NCI-H146 treated with DMSO at 0.1 percent for 48 hours (cell line): ENCODE results near the gene SOX18.

Experiments used
- DNase-seq: peaks from one replicate; lab custom pipeline; 2025; ENCODE audit not compliant: unreplicated experiment; lab: John Stamatoyannopoulos, UW

Gene SOX18

GRCh38 chr20:64069209-64069613 is 19.8 kb upstream of the SOX18 start:
- no peak for DNase-seq

GRCh38 chr20:64068386-64069208 is 19.2 kb upstream of the SOX18 start:
- DNase-seq = no peak

- no peak for DNase-seq
These were observed 18.4 kb upstream of the SOX18 start for GRCh38 chr20:64067733-64068307.

DNA sequence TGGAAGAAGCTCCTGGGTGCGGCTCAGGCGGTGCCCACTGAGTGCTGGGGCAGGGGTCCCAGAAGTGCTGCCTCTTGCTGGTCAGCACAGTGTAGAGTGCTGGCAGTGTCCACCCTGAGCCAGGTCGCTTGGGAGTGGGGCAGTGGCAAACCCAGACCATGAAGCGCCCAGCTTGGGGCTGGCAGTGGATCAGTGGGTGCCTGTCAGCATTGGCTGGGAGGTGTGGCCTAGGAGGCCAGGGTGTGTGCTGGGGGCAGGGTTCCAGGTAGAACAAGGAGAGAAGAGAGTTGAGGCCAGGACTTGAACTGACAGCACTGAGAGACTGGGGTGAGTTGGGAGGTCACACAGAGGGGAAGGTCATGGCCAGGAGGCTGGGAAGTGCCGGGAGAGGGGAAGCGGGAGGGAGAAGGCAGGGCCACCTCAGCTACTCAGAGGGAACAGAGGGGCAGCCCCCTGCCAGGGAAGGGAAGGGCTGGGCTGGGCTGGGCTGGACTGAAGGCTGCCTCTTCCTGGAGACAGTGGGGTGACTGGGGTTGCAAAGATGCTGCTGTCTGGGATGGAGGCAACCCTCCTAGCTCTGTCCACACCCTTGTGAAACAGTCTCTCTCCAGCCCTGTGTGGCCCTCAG is 17.7 kb upstream of the SOX18 start:
- no peak for DNase-seq

GRCh38 chr20:64065974-64066343 is 16.5 kb upstream of the SOX18 start:
- DNase-seq = no peak

DNA sequence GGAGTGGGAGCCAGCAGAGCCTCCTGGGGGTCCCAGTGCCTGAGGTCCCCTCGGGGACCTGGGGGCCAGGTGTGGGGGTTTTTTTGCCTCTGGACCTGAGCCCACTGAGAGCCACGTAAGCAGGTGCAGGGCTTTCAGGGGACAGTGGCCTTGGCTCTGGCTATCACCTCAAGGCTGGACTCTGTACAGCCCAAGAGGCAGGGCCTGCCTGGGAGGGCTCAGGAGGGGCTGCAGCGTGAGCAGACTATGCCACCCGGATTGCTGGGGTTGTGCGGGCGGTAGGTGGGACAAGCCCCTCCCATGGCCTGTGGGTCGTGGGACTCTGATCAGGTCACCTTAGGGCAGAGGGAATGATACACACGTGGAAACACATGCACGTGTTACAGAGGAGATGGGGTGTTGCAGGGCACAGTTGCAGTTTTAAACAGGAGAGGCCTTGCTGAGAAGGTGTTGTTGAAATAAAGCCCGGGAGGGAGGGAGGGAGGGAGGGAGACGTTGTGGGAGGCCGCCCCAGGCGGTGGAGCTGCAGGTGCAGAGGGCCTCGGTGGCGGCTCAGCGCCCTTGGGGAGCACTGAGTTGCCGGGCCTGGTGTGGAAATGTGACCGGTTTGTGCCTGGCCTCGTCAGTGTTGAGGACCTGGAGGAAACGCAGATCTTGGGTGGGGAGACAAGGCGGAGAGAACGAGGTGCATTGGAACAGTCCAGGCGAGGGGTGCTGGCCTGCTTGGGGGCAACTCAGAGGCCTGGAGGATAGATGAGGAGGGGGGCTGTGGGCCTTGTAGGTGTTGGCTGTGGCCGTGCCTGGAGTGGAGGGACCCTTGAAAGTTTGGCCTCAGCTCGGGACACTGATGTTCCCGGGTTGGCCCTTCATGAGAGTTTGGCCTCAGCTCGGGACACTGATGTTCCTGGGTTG is 15.9 kb upstream of the SOX18 start:
- DNase-seq = peak; percentile 19

GRCh38 chr20:64064145-64064698 is 14.8 kb upstream of the SOX18 start:
- no peak for DNase-seq

DNA sequence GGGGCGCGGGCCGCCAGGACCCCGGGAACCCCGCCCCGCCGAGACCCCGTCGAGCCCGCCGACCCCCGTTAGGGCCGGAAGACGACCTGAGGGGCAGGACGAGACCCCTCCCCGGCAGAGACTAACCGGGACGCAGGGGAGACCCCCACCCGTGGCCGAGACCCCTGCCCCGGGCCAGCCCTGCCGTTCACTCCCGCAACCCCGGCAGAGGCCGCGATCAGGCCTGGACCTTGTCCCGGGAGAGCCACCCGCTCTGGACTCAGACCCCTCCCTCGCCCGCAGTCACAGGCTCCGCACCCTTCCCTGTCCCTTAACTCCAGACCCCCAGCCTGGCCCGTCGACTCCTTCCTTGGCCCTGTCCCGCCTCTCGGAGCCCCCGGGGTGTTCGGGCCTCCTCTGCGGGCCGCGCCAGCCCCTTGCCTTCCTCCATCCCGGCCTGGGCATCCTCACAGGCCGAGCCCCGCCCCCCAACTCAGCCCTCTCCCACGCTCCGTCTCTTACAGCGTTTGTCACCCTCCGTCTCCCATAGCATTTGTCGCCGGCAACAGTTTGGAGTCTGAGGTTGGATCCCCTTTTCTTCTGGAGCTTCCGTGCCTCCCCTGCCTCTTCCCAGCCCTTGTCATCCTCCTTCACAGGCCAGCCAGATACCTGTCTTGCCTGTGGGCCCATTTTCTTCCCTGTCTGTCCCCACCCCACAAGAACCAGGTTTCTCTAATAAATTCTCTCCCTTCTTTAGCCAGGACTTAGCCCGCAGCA is 14.1 kb upstream of the SOX18 start:
- no peak for DNase-seq

DNA sequence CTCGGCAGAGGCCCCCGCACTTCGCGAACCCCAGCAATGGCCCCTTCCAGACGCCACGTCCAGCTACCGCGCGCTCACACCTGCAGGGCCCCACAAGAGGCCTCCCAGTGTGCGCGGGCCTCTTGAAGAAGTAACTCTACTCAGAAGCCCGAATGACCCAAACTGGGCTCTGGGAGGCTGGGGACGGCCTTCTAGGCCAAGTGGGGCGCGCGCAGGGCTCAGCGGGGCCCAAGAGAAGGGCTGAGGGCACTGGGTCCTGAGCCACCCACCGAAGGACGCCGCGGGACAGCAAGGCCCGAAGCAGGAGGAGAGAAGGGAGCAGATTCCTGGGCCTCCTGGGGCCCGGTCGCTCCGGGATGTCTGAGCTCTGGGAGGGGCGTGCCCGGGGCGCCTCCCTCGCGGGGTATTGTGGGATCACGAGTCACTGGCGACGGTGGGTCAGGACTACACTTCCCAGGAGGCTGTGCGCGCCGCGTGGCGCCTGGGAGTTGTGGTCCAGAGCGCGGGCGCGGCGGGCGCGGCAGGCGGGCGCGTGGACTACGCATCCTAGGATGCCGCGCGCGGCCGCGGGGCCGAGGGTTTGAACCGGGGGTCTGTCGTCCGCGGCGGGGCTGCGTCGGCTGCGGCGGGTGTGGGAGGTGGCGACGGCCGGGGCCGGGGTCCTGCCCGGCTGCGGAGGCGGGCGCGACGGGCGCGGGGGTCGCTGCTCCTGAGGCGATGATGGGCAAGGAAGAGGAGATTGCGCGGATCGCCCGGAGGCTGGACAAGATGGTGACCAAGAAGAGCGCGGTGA is 13.4 kb upstream of the SOX18 start, which contains the start of gene TCEA2:
TCEA2 (plus strand) TSS at position 603 of the 793 bp plus-strand sequence; CDS start at position 718, 115 bp downstream.
- DNase-seq = peak; percentile 88

- no peak for DNase-seq
These were observed 12.8 kb upstream of the SOX18 start for GRCh38 chr20:64062276-64062595.

- DNase-seq = no peak
These were observed 9.1 kb upstream of the SOX18 start for GRCh38 chr20:64058536-64058935.

GRCh38 chr20:64057628-64058498 is 8.4 kb upstream of the SOX18 start:
- peak; percentile 50 for DNase-seq

- no peak for DNase-seq
These were observed 7.6 kb upstream of the SOX18 start for GRCh38 chr20:64056889-64057627.

GRCh38 chr20:64056639-64056888 is 7.1 kb upstream of the SOX18 start:
- no peak for DNase-seq

DNA sequence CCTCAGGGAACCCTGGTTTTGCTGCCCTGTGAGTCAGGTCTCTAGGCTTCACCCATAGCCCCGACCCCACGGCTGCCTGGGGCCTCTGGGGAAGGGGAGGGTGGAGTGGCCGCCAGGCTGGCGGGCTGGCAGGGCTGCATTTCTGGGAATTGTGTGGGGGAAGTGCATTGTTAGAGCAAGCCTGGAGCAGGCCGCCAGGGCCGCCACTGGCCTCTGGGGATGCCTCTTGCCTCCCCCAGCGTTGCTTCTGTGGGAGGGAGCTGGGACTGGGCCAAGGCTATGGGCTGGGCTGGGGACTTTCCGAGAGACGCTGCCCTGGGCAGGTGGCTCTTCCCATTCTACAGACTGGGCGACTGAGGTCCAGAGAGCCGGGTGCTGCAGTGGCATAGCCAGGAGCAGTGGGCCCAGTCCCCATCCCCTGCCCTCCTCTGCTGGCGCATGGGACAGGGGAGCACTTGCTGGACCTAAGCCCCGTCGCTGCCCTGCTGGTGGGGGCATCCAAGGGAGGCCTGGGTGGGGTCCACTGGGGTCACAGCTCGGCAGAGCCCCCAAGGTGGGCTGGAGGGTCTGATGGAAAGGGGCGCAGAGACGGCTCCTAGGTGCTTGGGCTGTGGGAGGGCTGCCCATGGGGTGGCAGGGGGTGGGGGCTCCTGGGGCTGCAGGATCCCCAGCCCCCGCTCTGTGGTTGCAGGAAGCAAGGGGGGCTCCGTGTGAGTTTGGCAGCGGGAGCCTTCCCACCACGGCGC is 6.6 kb upstream of the SOX18 start:
- no peak for DNase-seq

DNA sequence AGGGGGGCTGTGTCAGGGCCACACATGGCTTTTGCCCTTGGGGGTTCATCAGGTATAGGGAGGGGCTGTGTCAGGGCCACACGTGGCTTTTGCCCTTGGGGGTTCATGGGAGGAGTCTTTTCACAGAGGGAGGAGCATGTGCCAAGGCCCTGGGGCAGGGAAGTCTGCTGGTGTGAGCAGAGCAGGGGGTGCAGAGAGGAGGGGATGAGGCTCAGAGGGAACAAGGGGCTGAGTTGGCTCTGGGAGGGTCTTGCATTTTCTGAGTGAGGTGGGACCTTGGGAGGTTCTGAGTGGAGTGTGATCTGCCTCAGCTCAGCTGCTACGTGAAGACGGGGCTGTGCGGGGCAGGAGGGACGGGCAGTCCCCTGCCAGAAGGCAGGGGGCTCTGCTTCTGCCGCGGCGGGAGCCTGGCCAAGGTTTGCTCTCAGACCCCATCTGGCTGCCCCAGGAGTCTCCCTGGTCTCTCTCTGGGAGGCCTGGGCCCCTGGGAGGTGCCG is 6.0 kb upstream of the SOX18 start:
- DNase-seq = no peak
